Progenitor cell of endocrine pancreas (in vitro differentiated cells): ENCODE data around the gene VDR. TPM values are rescaled to one million over a fixed set of nuclear protein-coding genes. Genes with fewer than 3 reads are reported as not detected.

Source experiments
- DNase-seq: peaks from one replicate; pipeline ENCODE4 v3.0.0; 2021; ENCODE audit warnings: low spot score; ENCODE audit not compliant: unreplicated experiment
- H3K27ac Mint-ChIP-seq: 2 replicates; pipeline ENCODE4 v1.8.0; 2021; ENCODE audit warnings: mild to moderate bottlenecking, moderate library complexity, mixed read lengths
- H3K27me3 Mint-ChIP-seq: 2 replicates; pipeline ENCODE4 v1.8.0; 2021; ENCODE audit warnings: mixed read lengths
- H3K36me3 Mint-ChIP-seq: 2 replicates; pipeline ENCODE4 v1.8.0; 2022; ENCODE audit warnings: mixed read lengths; ENCODE audit not compliant: insufficient read depth
- H3K4me1 Mint-ChIP-seq: 2 replicates; pipeline ENCODE4 v1.8.0; 2021; ENCODE audit warnings: low read depth, mixed read lengths
- H3K4me3 Mint-ChIP-seq: 2 replicates; pipeline ENCODE4 v1.8.0; 2021; ENCODE audit warnings: low read depth, mild to moderate bottlenecking, moderate library complexity, mixed read lengths
- H3K9me3 Mint-ChIP-seq: 2 replicates; pipeline ENCODE4 v1.8.0; 2021; ENCODE audit warnings: low read depth, mixed read lengths
- CTCF ChIP-seq: fragments of 200-600 bp; sonication (generic); IDR thresholded peaks from one replicate; pipeline ENCODE4 v1.5.0; 2021; ENCODE audit warnings: antibody characterized with exemption, mild to moderate bottlenecking; ENCODE audit not compliant: unreplicated experiment
- total RNA-seq: library from RNA; stranded (reverse); gene quantifications from 2 replicates; pipeline ENCODE4 v1.2.1, GENCODE V29; 2021

Gene VDR
- total RNA-seq, 1 donor from 2014 or later = 0.31 TPM

DNA sequence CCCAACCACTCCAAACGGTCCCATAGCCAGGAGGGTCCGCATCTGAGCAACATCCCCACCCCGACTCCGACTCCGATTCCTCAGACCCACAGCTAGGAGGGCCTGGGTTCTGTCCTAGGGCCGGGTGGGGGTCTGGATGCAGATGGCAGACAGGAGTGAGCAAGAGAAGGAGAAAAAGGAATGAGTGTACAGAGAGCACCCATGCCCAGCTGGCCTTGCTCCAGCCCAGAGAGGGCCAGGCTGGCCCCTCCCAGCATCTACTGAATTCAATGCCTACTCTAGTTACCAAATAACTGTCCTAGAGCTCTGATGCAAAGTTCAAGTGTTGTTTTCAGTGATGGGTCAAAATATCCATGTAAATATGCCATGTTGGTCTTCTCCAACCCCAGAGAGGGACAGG lies 40.8 kb downstream of the VDR start:
- Mint-ChIP-seq H3K4me3 (no peak overlapping the region), H3K27me3 (peaks cover 5% of the 10 kb centered on the region), H3K36me3 (no peaks in the 10 kb centered on the region), H3K27ac (no peak overlapping the region), H3K4me1 (no peaks in the 10 kb centered on the region), H3K9me3 (no peaks in the 10 kb centered on the region)
- no peak for DNase-seq
- no peak for TF ChIP-seq CTCF

- Mint-ChIP-seq H3K4me1 (no peaks in the 10 kb centered on the region), H3K9me3 (no peaks in the 10 kb centered on the region), H3K36me3 (no peaks in the 10 kb centered on the region), H3K27me3 (peaks cover 5% of the 10 kb centered on the region), H3K27ac (no peak overlapping the region), H3K4me3 (no peak overlapping the region)
- no peak for TF ChIP-seq CTCF
- no peak for DNase-seq
These were observed 41.3 kb downstream of the VDR start for GRCh38 chr12:47863467-47863866.

DNA sequence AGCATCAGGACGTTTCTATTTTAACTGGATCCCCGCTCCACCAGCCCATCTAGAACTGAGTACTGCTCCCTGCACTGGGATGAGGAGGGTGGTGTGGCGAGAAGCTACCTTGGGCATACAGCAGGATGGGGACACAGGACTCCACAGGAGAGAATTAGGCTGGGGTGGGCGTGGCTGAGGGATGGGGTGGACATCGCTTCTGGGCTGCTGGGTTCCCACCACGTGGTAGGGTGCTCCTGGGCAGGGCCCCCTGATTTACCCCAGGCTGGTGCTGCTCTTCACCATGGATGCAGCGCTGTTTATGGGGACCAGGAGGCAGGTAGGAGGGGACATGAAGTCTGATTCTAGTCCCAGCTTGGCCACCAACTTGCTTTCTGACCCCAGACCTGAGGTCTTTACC lies 41.9 kb downstream of the VDR start:
- Mint-ChIP-seq H3K27ac (no peak overlapping the region), H3K27me3 (peaks cover 5% of the 10 kb centered on the region), H3K9me3 (no peaks in the 10 kb centered on the region), H3K4me1 (no peaks in the 10 kb centered on the region), H3K4me3 (no peak overlapping the region), H3K36me3 (no peaks in the 10 kb centered on the region)
- TF ChIP-seq CTCF = no peak
- no peak for DNase-seq

DNA sequence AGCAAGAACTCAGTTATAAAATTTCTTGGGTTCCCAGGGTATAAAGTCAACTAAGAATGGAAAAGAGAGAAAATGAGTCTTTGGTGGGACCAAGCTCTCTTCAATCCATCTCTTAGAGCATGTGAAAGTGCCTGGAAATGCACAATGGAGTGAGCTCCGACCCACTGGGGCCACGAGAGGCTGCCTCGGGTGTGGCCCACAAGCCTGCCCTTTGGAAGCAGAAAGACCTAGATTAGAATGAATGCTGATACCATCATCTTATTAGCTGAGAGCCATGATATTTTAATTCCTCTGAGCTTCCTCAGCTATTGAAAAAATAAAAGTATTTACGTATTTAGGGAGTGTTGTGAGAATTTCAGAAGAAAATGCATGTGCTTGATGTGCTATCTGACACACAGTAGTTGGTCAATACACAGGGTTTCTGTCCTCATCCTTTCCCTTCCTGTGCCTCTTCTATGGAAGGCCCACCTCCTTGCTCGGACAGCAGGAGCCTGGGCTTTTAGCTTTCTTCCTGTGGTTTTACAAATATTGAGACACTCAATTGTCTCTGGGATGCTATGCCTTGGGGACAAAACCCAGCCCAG lies 42.5 kb downstream of the VDR start:
- TF ChIP-seq CTCF = no peak
- Mint-ChIP-seq H3K36me3 (no peaks in the 10 kb centered on the region), H3K9me3 (no peaks in the 10 kb centered on the region), H3K4me3 (no peak overlapping the region), H3K27me3 (peaks cover 5% of the 10 kb centered on the region), H3K4me1 (no peaks in the 10 kb centered on the region), H3K27ac (no peak overlapping the region)
- DNase-seq = no peak

DNA sequence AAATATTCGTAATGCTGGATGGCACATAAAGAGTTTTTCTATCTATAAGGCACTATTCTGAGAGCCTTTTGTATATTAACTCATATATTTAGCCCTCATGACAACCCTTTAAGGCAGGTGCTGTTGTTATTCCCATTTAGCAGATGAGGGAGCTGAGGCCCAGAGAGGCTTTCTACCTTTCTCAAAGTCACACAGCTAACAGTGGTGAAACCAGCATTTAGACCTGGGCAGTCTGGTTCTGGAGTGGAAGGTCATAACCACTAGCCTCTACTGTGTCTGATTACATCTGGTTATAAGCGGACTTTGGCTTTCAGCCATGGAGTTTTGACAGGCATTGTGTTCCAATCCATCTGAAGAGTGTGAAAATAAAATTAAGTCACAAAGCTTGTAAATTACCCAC lies 43.9 kb downstream of the VDR start:
- TF ChIP-seq CTCF = no peak
- no peak overlapping the region for H3K27ac Mint-ChIP-seq
- H3K27me3 Mint-ChIP-seq = peaks cover 5% of the 10 kb centered on the region
- H3K36me3 Mint-ChIP-seq = no peaks in the 10 kb centered on the region
- DNase-seq = no peak
- no peaks in the 10 kb centered on the region for H3K4me1 Mint-ChIP-seq
- H3K4me3 Mint-ChIP-seq = no peak overlapping the region
- H3K9me3 Mint-ChIP-seq = no peaks in the 10 kb centered on the region
